Fibroblast of skin of scalp (primary cell): ENCODE measurements around the gene MRGPRG.

Experiments
- DNase-seq: peaks from one replicate; pipeline ENCODE4 v3.0.0-alpha.2; 2013

The MRGPRG gene

DNA sequence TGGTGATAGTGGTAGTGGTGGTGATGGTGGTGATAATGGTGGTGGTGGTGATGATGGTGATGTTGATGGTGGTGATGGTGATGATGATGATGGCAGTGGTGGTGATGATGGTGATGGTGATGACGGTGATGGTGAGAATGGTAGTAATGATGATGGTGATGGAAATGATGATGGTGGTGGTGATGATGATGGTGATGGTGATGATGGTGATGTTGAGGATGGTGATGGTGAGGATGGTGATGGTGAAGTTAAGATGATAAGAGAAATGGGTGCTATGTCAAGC is 11.8 kb downstream of the MRGPRG start:
- DNase-seq: no peak

- no peak for DNase-seq
Observed at GRCh38 chr11:3206156-3206921, 12.3 kb downstream of the MRGPRG start.

DNA sequence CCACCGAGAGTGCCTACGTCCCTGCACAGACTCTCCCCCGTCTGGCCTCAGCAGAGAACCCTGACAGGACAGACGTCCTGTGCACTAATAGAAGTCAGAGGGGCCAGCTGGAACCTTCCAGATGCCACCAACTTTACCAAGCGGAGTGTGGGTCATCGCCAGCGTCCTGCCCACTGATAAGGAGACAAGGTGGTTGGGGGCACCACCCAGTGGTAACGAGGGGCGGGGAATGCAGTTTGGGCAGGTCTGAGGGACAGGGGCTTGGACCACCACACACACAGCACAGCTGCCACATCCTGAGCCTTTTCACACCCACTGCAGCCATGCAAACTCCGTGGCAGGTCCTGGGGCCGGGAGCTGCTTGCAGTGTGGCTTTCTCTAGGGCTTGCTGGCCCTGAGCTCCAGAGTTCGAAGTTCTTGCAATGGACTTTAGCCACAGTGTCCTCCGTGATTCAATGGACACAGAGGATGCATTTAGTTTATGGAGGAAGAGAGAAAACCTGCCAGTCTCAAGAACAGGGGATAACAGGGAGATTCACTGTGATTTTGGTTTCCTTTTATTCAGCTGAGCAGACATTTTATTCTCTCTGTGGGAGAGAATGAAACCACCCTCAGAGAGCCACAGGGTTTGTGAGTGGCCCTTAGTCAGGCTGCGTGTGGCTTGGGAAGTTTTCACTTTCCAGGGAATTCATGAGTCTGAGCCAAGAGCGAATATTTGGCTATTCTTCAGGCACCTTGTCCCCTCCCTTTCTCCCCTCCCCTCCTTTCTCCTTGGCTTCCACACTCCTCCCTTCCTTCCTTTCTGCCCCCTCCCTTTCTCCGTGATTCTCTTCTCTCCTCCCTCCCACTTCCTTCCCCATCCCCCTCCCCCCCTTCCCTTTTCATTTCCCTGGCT is 13.1 kb downstream of the MRGPRG start:
- peak; percentile 25 for DNase-seq

GRCh38 chr11:3204141-3205015 is 14.2 kb downstream of the MRGPRG start:
- DNase-seq: no peak

DNA sequence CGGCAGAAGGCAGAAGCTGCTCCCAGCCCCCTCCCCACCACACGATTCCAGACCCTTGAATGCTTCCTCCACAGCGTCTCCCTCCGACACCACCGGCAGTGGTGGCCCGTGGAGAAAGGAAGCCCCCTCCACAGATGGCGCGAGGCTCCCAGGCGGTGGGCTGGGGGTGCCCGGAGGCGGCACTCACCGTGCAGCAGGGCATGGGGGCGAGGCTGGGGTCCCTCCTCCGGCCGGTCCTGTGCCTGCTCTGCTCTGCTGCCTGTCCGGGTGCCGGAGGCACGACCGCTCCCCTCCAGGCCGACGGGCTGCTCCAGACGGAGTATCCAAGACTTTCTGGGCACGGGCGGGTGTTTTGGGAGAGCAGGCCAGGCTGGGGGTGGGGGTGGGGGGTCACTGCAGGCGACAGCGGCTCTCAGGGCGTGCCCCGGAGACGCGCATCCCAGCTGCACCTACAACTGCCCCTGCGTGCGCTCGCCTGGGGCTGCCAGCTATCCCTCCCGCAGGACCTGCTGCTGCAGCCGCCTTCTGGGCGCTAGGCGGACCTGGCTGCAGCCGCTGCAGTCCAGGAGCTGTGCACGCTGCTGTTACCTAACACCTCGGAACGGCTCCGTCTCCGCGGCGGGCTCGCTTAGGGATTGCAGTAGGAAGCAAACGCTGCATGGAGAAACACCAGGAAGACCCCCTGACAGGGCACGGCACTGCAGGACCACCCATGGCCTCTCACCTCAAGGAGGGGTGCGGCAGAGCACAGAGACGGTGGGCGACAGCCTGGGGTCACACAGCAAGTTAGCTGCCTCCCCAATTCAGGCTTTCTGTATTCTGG is 15.2 kb downstream of the MRGPRG start:
- DNase-seq: no peak

DNA sequence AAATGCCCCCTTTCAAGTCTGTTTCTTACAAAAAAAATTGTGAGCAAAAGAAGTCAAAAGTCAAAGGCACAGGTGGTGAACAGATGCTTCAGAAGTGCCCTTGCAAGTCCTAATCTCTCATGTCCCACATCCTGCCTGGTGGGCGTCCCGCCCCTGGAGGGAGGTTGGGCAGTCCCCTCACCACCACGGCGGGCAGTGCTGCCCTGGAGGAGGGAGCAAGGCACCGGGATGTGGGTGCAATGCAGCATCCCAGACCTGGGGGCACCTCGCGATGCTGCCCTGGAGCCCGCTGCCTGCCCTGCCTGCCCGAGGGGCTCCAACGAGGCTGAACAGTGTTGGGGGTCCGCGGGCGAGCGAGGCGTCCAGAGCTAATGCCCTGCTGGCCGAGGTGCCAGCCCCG is 15.9 kb downstream of the MRGPRG start:
- DNase-seq: no peak

DNA sequence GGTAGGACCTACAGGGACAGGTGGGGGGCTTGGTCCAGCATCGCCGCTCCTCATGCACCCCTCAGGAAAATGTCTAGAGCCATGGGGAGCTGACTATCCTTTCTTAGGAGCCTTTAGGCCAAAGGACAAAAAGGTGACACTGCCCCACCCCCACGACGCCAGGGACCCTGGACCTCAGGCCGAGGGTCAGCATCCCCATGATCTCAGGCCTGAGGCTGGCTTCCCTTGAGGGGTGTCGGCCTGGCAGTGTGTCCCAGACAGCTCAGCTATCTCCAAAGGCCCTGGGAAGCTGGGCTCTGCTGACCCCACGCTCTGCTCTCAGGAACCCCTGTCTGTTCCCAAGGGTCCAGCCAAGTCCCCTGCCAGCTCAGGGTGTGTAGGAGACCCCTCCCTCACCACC is 16.3 kb downstream of the MRGPRG start:
- DNase-seq: no peak

DNA sequence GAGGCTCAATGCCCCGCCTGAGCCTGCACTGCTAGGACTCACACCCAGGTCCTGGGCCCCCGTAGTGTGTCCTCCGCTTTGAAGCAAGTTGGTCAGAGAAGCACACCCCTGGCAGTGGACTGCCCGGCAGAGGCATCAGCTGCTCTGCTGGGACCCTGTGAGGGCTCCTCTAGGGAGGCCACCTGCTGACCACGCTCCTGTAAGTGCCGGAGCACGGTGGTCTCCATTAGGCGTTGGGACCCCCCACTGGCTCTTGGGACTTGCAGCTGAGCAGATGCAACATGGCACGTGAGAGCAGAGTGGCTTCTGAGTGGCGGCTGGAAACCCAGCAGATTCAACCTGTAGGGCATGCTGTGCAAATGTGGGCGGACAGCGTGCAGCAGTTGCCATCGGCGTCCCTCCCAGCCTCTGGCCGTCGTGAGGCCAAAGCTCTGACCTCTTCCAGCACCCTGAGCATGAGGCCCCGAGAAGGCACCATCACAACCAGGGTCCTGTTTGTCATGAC is 16.9 kb downstream of the MRGPRG start:
- no peak for DNase-seq

- DNase-seq: no peak
Observed at GRCh38 chr11:3201112-3201581, 17.5 kb downstream of the MRGPRG start.

DNA sequence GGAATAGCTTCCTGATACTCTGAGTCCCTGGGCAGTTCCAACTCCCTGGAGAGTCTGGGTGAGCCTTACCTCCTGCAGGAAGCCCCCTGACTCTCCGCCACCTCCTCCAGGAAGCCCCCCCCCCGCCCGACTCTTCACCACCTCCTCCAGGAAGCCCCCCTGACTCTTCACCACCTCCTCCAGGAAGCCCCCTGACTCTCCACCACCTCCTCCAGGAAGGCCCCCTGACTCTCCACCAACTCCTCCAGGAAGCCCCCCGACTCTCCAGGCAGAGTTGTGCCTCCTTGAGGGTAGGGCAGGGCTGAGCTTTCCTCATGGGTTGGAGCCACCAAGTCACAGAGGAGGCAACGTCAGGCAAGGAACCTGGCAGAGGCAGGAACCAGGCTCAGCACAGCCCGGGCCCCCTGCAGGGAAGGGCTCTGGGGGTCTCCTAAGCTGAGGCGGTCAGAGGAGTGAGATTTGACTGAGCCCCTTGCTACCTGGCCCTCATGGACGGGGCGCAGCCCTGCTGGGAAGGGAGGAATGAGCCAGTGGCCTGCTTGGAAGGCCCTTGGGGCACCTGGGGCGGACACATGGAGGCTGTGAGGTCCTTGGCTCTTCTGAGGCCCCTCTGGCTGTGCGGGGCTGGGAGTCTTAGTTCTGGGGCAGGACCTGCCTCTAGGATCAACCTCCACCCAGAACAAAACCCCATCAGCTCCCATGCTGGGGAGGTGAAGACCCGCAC is 18.1 kb downstream of the MRGPRG start:
- no peak for DNase-seq

GRCh38 chr11:3199537-3200295 is 18.9 kb downstream of the MRGPRG start:
- DNase-seq: no peak

GRCh38 chr11:3198815-3199214 is 19.8 kb downstream of the MRGPRG start:
- no peak for DNase-seq

- no peak for DNase-seq
Observed at GRCh38 chr11:3197878-3198528, 20.6 kb downstream of the MRGPRG start.

- DNase-seq: no peak
Observed at GRCh38 chr11:3197044-3197695, 21.4 kb downstream of the MRGPRG start.

DNA sequence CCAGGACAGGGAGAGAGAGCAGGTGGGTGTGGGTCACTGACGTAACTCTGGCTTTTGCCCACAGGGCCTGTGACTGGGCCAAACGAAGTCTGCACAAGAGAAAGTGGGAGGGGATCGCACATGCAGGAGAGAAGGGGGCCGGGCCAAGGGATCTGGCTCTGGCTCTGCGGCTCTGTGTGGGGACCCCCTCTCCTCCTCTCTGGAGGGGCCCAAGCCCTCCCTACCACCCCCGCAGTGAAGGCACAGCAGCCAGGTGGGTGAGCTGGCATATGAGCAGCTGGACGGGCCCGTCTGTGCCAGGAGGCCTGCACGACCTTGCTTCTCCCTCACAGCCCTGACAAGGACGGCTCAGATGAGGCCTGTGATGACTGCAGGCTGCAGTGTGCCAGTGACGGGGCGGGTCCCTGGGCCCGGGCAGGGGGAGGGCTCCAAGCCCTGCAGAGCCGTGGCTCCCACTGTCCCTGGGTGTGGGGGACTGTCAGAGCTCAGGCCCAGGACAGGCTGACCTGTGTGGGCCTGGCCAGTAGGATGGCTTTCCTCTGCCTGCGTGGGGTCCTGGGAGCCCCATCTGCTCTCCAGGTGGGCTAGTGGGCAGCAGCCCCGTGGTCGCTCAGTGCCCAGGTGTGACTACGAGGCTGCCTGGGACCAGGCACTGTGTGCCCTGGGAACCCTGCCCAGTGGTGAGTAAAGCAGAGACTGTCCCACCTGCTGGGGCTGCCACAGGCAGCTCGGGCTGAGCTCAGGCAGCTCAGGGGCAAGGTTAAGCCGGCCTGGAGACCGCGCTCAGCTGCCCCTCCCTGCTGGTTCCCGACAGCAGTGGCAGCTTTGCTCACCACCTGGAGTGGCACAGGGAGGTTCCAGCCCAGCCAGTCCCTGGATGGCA is 22.2 kb downstream of the MRGPRG start:
- DNase-seq: no peak

DNA sequence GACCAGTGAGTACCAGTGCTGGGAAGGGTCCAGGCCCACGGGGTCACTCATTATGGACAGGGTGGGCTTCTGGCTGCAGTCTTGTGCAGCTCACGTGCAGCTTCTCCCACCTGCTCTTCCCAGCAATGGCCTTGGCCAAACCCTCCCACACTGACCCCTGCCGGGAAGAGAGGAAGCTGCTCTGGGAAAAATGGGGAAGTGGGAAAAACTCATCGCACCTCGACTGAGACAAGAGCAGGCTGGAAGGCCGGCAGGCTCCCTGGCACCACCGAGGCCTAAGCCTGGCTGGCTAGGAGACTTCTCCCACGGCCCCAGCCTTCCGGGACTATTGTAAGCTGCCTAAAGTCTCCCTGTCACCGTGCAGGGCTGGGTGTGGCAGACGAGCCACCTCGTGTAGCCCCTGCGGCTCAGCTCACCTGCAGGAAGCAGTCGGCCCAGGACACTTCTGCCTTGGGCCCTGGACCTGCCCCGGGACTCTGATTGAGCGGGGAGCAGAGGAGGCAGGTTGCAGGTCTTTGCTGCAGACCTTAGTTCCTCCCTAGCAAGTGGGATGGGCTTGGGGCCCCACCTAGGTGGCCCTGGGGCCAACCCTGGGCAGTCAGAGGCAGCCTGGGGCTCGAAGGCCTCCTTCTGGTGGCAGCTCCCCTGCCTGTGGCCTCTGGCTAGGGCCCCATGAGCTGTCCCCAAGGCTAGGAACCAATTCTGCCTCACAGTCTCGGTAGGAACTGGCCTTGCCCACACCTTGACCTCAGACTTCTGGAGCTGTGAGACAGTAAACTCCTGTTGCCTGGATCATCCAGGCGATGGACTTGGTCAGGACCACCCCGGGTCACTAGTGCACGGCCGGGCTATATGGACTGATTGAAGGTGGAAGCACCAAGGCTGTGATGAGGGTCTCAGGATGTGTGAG is 23.1 kb downstream of the MRGPRG start:
- peak; percentile 14 for DNase-seq
